SK-N-SH (cell line): ENCODE results near the gene MCUB. TPM values are rescaled to one million over a fixed set of nuclear protein-coding genes. Genes with fewer than 3 reads are reported as not detected.

Experiments
- CTCF ChIA-PET: fragments of 300-600, 350-600 bp; formaldehyde crosslinking; extraction: SDS; loops from one replicate; lab custom pipeline; 2021; lab: Yijun Ruan, JAX
- POLR2A ChIA-PET: fragments of 350-600 bp; sonication (Branson Sonifier 250); formaldehyde crosslinking; extraction: SDS; loops from one replicate; lab custom pipeline; 2020; ENCODE audit warnings: antibody characterized with exemption, inconsistent platforms; lab: Yijun Ruan, JAX
- DNase-seq: peaks from one replicate; pipeline ENCODE4 v3.0.0; 2012
- H2AFZ ChIP-seq: fragments of 200-600 bp; sonication (generic); 2 replicates; pipeline ENCODE4 v1.8.1; 2016; ENCODE audit warnings: antibody characterized with exemption, mild to moderate bottlenecking, low read depth
- H3F3A ChIP-seq: fragments of 200-600 bp; sonication (generic); replicated peaks from 2 replicates; pipeline ENCODE3; 2016; ENCODE audit warnings: antibody characterized with exemption, mild to moderate bottlenecking; ENCODE audit not compliant: insufficient read depth
- H3K27ac ChIP-seq, 2 experiments: fragments of 200-500 bp in 1 of 2; fragments of 200-600 bp in 1 of 2; sonication (Bioruptor generic) in 1 of 2; sonication (generic), shearing (Covaris generic) in 1 of 2; 2 replicates each; pipeline versions ENCODE4 v1.5.1 to v1.6.1; 2014 to 2016; ENCODE audit warnings: low read depth in 2 of 2, inconsistent platforms in 1 of 2, low read length in 1 of 2, mild to moderate bottlenecking in 1 of 2, mixed read lengths in 1 of 2
- H3K27me3 ChIP-seq: fragments of 200-600 bp; sonication (generic), shearing (Covaris generic); 2 replicates; pipeline ENCODE4 v1.6.1; 2016; ENCODE audit warnings: mixed run types; ENCODE audit not compliant: insufficient read depth
- H3K36me3 ChIP-seq, 2 experiments: fragments of 200-500 bp in 1 of 2; fragments of 200-600 bp in 1 of 2; sonication (Bioruptor generic) in 1 of 2; sonication (generic) in 1 of 2; replicated peaks in 1 of 2; 2 replicates each; pipeline versions ENCODE3 to v1.5.1; 2014 to 2016; ENCODE audit warnings: low read length in 1 of 2, mild to moderate bottlenecking in 1 of 2; ENCODE audit not compliant: insufficient read depth in 2 of 2, control insufficient read depth in 1 of 2
- H3K4me1 ChIP-seq, 2 experiments: fragments of 200-500 bp in 1 of 2; fragments of 200-600 bp in 1 of 2; sonication (Bioruptor generic) in 1 of 2; sonication (generic), shearing (Covaris generic) in 1 of 2; 2 replicates each; pipeline versions ENCODE4 v1.5.1 to v1.6.1; 2014 to 2016; ENCODE audit warnings: low read depth in 1 of 2, low read length in 1 of 2, mixed run types in 1 of 2; ENCODE audit not compliant: insufficient read depth in 2 of 2, control insufficient read depth in 1 of 2
- H3K4me2 ChIP-seq: fragments of 200-600 bp; sonication (generic), shearing (Covaris generic); 2 replicates; pipeline ENCODE4 v1.6.1; 2017; ENCODE audit warnings: mixed run types
- H3K4me3 ChIP-seq, 2 experiments: fragments of 200-500 bp in 1 of 2; fragments of 200-600 bp in 1 of 2; sonication (Bioruptor generic) in 1 of 2; sonication (generic), shearing (Covaris generic) in 1 of 2; 2 replicates each; pipeline versions ENCODE4 v1.5.1 to v1.8.1; 2014 to 2016; ENCODE audit warnings: low read depth in 2 of 2, inconsistent platforms in 1 of 2, low read length in 1 of 2, mild to moderate bottlenecking in 1 of 2, mixed read lengths in 1 of 2, moderate library complexity in 1 of 2
- H3K79me2 ChIP-seq: fragments of 200-600 bp; sonication (generic); 2 replicates; pipeline ENCODE4 v1.8.1; 2017; ENCODE audit warnings: mild to moderate bottlenecking; ENCODE audit not compliant: insufficient read depth
- H3K9ac ChIP-seq: fragments of 200-600 bp; sonication (generic); 2 replicates; pipeline ENCODE4 v1.6.1; 2017; ENCODE audit warnings: mixed run types
- H3K9me2 ChIP-seq: fragments of 200-600 bp; sonication (generic); 2 replicates; pipeline ENCODE4 v1.6.1; 2017; ENCODE audit warnings: mixed run types
- H3K9me3 ChIP-seq: fragments of 200-600 bp; sonication (generic); 2 replicates; pipeline ENCODE4 v1.6.1; 2017; ENCODE audit warnings: mixed run types, mild to moderate bottlenecking, moderate library complexity
- H4K20me1 ChIP-seq: fragments of 200-600 bp; sonication (generic); 2 replicates; pipeline ENCODE4 v1.6.1; 2017; ENCODE audit warnings: mild to moderate bottlenecking, mixed run types; ENCODE audit not compliant: insufficient read depth
- CHD2 ChIP-seq: fragments of 150-350 bp; IDR thresholded peaks from 2 replicates; pipeline ENCODE4 v1.6.1; 2018; ENCODE audit warnings: low read length; ENCODE audit not compliant: partially characterized antibody
- EP300 ChIP-seq, 2 experiments: IDR thresholded peaks; 2 replicates each; pipeline versions ENCODE4 v1.4.0 to v1.6.1; 2012; ENCODE audit warnings: borderline replicate concordance in 1 of 2, low read depth in 1 of 2, low read length in 1 of 2
- FOXM1 ChIP-seq: IDR thresholded peaks from 2 replicates; pipeline ENCODE4 v1.4.0; 2012; ENCODE audit warnings: low read depth, mild to moderate bottlenecking
- JUND ChIP-seq: IDR thresholded peaks from 2 replicates; pipeline ENCODE4 v1.4.0; 2012
- MEF2A ChIP-seq: IDR thresholded peaks from 2 replicates; pipeline ENCODE4 v1.4.0; 2012; ENCODE audit warnings: low read depth, borderline replicate concordance
- NFIC ChIP-seq: IDR thresholded peaks from 2 replicates; pipeline ENCODE4 v1.4.0; 2012; ENCODE audit warnings: borderline replicate concordance
- POLR2AphosphoS5 ChIP-seq: IDR thresholded peaks from 2 replicates; pipeline ENCODE4 v1.6.1; 2012; ENCODE audit warnings: low read depth, low read length
- SMC3 ChIP-seq: IDR thresholded peaks from 2 replicates; pipeline ENCODE4 v1.6.1; 2012; ENCODE audit warnings: low read depth, low read length, improper control_type of control experiment
- TAF1 ChIP-seq: IDR thresholded peaks from 2 replicates; pipeline ENCODE4 v1.6.1; 2012; ENCODE audit warnings: low read depth, mild to moderate bottlenecking, low read length, moderate library complexity, borderline replicate concordance
- YY1 ChIP-seq: IDR thresholded peaks from 2 replicates; pipeline ENCODE4 v1.4.0; 2012; ENCODE audit warnings: low read depth, mild to moderate bottlenecking
- WGBS: methylation state at CpG from one replicate; pipeline ENCODE4 v1.1.6; 2017; ENCODE audit warnings: low lambda C conversion rate; 5-methylcytosine and 5-hydroxymethylcytosine counted together
- polyA plus RNA-seq, 3 experiments: library from polyadenylated mRNA; depleted of rRNA; stranded (reverse); fragments of >200 nt; gene quantifications; 2 replicates each; pipeline ENCODE4 v1.2.3, GENCODE V29; 2012
- TF ChIP-seq, protein P1 (sequence below): IDR thresholded peaks from 2 replicates; pipeline ENCODE4 v1.4.0; 2012; ENCODE audit warnings: low read depth, borderline replicate concordance
- TF ChIP-seq, protein P2 (sequence below): fragments of 150-350 bp; IDR thresholded peaks from 2 replicates; pipeline ENCODE4 v1.6.1; 2017; ENCODE audit warnings: antibody characterized with exemption, low read length, low read depth, borderline replicate concordance
- TF ChIP-seq, protein P3 (sequence below): IDR thresholded peaks from 2 replicates; pipeline ENCODE4; 2012
- TF ChIP-seq, protein P4 (sequence below): fragments of 200-600 bp; sonication (generic); IDR thresholded peaks from 2 replicates; pipeline ENCODE4 v1.6.1; 2017; ENCODE audit warnings: antibody characterized with exemption, mild to moderate bottlenecking, moderate library complexity

The MCUB gene
- polyA plus RNA-seq, 1 of the 3 experiments (the other 2 are of a cell fraction) = 39.3 TPM

DNA sequence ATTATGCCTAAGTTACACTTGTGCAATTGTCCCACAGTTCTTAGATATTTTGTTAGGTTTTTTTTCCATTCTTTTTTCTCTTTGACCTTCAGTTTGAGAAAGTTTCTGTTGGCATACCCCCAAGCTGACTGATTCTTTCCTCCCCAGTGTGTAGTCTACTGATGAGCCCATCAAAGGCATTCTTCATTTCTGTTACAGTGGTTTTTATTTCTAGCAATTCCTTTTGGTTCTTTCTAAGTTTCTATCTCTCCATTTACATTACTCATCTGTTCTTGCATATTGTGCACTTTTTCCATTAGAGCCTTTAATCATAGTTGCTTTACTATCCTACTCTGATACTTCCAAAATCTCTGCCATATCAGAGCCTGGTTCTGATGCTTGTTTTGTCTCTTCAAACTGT is 111.3 kb downstream of the MCUB start (continued):
- TF ChIP-seq NFIC (no peak), TAF1 (no peak), JUND (no peak)

DNA sequence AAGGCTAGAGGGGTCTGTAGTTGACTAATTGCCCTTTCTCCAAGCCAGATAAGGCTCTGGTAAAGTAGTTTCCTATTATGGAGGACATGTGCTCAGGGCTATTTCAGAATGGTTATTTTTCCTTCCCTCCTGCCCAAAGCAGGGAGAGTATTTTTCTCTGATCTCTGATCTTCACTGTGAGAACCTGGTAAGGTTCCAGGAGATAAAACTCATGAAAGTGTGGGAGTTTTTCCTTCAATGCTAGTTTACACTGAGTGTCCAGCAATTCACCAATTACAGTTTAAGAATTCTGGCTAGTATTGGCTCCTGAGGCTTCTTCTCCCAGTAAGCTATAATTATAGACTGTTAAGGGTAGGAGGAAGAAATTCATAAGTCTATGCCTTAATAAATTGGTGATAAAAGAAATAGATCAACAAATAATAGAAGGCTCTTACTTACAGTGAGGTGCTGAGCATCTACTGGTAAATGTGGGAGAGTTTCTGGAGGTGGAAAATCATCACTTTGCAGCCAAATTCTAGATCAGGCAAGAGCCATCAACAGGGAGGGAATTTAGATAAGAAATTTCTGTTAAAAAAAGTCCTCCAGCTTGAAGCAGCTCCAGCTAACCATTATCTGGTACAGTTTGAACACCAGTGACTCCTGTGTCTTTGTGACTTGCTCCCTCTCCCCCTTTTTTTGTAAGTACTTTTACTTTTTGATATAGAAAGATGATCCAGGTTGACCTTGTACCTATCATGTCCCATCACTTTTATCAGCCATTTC is 112.3 kb downstream of the MCUB start:
- POLR2A ChIA-PET = no interaction called here
- H3K4me2 ChIP-seq = no peak overlapping the region
- no peak overlapping the region for H3K9ac ChIP-seq
- CTCF ChIA-PET = no interaction called here
- no peaks in the 10 kb centered on the region for H3K36me3 ChIP-seq
- no peaks in the 10 kb centered on the region for H3K27me3 ChIP-seq
- H3F3A ChIP-seq = no peaks in the 10 kb centered on the region
- H4K20me1 ChIP-seq = no peaks in the 10 kb centered on the region
- H3K9me2 ChIP-seq = no peaks in the 10 kb centered on the region
- DNase-seq = no peak
- no peaks in the 10 kb centered on the region for H3K4me1 ChIP-seq
- H3K79me2 ChIP-seq = no peaks in the 10 kb centered on the region
- TF ChIP-seq, protein P1, sequence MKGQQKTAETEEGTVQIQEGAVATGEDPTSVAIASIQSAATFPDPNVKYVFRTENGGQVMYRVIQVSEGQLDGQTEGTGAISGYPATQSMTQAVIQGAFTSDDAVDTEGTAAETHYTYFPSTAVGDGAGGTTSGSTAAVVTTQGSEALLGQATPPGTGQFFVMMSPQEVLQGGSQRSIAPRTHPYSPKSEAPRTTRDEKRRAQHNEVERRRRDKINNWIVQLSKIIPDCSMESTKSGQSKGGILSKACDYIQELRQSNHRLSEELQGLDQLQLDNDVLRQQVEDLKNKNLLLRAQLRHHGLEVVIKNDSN = no peak
- TF ChIP-seq CHD2 (no peak), JUND (no peak), FOXM1 (no peak), SMC3 (no peak), YY1 (no peak)
- H3K9me3 ChIP-seq = no peaks in the 10 kb centered on the region
- H3K27ac ChIP-seq = no peak overlapping the region
- no peak overlapping the region for H2AFZ ChIP-seq
- no peak overlapping the region for H3K4me3 ChIP-seq

DNA sequence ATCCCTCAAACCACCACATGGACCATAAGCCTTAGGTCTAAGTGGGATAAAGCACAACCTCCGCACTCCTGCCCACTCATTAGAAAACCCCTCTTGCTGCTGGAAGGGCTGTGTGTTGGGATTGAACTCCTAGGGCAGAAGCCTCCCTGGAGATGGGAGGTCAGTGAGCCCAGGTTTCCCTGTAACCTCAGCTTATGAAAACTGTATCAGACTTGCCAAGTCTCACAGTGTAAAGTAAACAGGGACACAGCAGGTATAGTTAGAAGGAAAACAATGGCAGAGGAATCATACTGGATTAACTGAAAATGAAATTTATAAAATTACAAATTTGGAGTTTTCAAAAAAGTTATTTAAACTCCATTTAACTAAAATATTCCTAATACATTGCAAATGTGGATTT is 113.3 kb downstream of the MCUB start:
- Histone ChIP-seq H3K27ac (no peak overlapping the region), H4K20me1 (no peaks in the 10 kb centered on the region), H3K79me2 (no peaks in the 10 kb centered on the region), H2AFZ (no peak overlapping the region), H3K4me3 (no peak overlapping the region), H3K4me2 (no peak overlapping the region), H3K9me2 (no peaks in the 10 kb centered on the region), H3F3A (no peaks in the 10 kb centered on the region), H3K27me3 (no peaks in the 10 kb centered on the region), H3K36me3 (no peaks in the 10 kb centered on the region), H3K9me3 (no peaks in the 10 kb centered on the region), H3K4me1 (no peaks in the 10 kb centered on the region), H3K9ac (no peak overlapping the region)
- CTCF ChIA-PET = no interaction called here
- DNase-seq = no peak
- POLR2A ChIA-PET = no interaction called here
- 86% methylated on average over 1 of the region's 1 CpG for WGBS
- TF ChIP-seq POLR2AphosphoS5 (no peak), MEF2A (no peak), EP300 (IDR thresholded peaks at IDR 0.05; ENCODE audit: borderline replicate concordance in 1 of 2, low read depth in 1 of 2, low read length in 1 of 2) (no peak)
- TF ChIP-seq, protein P2, sequence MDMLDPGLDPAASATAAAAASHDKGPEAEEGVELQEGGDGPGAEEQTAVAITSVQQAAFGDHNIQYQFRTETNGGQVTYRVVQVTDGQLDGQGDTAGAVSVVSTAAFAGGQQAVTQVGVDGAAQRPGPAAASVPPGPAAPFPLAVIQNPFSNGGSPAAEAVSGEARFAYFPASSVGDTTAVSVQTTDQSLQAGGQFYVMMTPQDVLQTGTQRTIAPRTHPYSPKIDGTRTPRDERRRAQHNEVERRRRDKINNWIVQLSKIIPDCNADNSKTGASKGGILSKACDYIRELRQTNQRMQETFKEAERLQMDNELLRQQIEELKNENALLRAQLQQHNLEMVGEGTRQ = no peak
- TF ChIP-seq, protein P3, sequence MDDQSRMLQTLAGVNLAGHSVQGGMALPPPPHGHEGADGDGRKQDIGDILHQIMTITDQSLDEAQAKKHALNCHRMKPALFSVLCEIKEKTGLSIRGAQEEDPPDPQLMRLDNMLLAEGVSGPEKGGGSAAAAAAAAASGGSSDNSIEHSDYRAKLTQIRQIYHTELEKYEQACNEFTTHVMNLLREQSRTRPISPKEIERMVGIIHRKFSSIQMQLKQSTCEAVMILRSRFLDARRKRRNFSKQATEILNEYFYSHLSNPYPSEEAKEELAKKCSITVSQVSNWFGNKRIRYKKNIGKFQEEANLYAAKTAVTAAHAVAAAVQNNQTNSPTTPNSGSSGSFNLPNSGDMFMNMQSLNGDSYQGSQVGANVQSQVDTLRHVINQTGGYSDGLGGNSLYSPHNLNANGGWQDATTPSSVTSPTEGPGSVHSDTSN = no peak
- TF ChIP-seq, protein P4, sequence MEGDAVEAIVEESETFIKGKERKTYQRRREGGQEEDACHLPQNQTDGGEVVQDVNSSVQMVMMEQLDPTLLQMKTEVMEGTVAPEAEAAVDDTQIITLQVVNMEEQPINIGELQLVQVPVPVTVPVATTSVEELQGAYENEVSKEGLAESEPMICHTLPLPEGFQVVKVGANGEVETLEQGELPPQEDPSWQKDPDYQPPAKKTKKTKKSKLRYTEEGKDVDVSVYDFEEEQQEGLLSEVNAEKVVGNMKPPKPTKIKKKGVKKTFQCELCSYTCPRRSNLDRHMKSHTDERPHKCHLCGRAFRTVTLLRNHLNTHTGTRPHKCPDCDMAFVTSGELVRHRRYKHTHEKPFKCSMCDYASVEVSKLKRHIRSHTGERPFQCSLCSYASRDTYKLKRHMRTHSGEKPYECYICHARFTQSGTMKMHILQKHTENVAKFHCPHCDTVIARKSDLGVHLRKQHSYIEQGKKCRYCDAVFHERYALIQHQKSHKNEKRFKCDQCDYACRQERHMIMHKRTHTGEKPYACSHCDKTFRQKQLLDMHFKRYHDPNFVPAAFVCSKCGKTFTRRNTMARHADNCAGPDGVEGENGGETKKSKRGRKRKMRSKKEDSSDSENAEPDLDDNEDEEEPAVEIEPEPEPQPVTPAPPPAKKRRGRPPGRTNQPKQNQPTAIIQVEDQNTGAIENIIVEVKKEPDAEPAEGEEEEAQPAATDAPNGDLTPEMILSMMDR = no peak
